HL-60/S4 treated with retinoic acid at 250 ng/mL for 4 days and 3 days (cell line): Measurements from ENCODE around the gene IKBKG.
"Not testable (repeated sequence)": the region's sequence is repeated elsewhere in the genome, so short reads cannot be mapped to it uniquely, and the experiment has no call there.

Experiments used
- in situ Hi-C: fragments of 300-500 bp; cut with MboI; formaldehyde crosslinking; loops from 2 replicates; pipeline ENCODE4 v1.7.0; 2022; ENCODE audit warnings: low sequenced_read_pairs

The IKBKG gene

DNA sequence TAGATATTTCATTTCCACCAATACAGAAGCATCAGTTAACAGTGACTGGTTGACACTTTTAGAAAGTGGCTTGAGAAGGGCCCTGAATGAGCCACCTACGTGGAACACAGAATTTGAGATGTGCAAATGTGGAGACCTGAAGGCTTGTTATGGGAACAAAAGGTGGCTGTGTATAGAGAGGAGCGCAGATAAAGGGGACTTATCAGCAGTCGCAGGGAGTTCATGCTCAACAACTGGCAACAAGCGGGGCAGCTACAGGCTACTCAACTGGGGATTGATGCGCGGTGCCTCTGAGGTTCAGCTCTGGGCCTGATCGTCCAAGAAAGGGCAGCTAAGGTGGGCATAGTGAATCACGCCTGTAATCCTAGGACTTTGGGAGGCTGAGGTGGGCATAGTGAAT, 28.0 kb upstream of the IKBKG start:
- in situ Hi-C loops = loop anchor here (25.0 kb wide), 1 partner anchor 107 kb away; the partner anchor contains the start of genes DNASE1L1 and TAFAZZIN

DNA sequence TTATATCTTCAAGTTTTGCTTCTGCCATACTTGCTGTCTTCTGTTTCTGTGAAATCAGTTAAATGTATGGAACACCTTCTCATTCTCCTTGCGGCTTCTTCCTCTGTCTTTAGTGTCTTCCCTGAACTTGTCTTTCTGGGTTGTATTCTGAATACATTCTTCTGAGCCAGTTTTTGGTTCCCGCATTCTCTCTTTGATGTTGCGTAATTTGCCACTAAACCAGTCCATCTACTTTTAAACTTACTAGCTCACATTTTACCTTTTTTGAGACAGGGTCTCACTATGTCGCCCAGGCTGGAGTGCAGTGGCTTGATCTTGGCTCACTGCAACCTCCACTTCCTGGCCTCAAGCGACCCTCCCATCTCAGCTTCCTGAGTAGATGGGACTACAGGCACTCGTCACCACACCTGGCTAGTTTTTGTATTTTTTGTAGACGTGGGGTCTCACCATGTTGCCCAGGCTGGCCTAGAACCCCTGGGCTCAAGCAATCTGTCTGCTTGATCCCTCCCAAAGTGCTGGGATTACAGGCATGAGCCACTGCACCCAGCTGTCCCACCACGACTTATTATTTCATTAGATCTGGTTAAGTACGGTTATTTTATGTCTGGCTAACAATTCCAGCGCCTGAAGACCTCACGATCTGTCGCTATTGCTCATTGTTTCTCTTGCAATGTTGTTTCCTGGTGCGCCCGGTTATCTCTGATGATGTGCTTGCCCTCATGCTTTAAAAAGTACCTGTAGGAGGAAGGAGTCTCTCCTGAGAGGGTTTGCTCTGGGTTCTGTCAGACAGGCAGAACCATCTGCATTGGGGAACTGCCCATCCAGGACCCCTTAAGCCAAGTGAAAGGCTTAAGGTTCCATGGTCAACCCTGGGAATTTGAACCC, 21.6 kb upstream of the IKBKG start:
- in situ Hi-C loops = no loop called here

DNA sequence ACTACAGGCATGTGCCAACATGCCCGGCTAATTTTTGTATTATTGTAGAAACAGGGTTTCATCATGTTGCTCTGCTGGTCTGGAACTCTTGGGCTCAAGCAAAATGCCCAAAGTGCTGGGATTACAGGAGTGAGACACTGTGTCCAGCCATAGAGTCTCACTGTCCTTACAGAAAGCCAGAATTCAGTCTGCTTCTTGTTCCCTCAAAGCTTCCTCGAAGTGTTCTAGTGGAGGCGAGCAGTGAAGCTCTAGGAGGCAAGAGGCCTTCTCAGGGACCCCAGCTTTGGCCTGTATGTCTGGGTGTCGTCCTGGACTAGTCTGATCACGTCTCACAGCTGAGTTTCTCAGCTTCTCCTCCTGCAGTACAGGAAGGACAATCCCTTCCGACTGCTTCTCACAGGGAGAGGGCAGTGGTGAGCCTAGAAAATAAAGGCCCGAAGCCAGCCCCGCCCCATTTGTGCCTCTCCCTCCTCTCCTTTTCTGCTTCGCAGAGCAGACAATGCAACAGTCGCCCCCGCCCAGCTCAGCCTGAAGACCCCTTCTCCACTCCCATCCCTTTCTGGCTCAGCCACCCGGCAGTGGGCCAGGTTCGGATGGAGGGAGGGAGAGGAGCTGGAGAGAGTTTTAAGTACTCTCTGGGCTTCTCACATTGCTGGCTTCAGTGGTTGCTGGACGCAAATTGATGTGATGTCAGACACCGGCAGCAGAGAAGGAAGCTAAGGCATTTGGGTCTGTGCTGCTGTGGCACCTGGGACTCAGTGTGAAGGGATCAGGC, 20.3 kb upstream of the IKBKG start:
- in situ Hi-C loops = no loop called here

DNA sequence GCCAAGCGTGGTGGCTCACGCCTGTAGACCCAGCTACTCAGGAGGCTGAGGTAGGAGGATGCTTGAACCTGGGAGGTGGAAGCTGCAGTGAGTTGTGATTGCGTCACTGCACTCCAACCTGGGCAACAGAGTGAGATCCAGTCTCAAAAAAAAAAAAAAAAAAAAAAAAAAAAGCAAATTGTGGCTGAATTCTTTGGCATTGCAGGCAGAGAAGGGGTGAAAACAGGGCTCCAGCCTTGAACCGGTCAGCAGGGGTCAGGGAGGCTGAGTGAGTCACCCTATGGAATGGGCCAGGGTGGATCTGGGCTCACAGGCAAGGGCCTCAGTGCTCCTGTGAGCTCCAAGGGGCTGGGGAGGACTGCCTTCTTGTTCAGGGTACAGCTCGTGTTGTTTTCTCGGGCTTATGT, 18.2 kb upstream of the IKBKG start:
- in situ Hi-C loops = no loop called here

DNA sequence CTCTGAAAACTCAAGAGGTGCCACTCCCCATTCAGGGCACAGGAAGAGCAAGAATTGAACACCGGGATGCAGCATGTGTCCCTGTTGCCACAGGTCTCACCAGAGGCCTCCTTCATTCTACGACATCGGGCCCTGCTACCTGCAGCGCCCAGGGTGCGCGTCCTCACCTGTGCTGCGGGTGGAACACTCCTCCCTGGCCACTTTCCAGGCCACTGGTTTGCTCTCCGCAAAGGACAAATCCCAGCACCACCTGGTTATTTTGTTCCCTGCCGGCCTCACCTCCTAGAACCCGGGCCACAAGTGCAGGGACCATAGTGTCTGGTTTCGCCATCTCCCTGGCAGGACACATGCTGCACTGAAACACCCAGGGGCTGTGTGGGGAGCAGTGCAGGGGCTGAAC, 17.1 kb upstream of the IKBKG start:
- in situ Hi-C loops = no loop called here

DNA sequence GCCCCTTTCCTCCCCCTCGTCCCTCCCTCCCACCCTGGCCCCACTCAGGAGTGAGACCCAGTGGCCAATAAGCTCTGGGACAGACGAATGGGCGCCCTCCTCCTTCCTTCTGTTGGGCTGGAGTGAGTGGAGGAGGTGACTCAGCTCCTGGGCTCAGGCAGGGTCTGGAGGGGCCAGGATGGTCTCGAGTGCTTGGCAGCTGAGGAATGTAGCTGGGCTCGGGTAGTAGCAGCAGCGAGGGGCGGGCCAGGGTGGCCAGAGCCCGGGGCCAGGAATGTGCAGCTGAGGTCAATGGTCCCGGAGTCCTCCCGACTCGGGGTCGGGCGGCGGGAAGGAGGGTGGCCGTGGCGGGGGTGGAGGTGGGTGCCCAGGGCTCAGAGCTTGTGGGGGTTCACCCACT, 15.8 kb upstream of the IKBKG start:
- in situ Hi-C loops = no loop called here

DNA sequence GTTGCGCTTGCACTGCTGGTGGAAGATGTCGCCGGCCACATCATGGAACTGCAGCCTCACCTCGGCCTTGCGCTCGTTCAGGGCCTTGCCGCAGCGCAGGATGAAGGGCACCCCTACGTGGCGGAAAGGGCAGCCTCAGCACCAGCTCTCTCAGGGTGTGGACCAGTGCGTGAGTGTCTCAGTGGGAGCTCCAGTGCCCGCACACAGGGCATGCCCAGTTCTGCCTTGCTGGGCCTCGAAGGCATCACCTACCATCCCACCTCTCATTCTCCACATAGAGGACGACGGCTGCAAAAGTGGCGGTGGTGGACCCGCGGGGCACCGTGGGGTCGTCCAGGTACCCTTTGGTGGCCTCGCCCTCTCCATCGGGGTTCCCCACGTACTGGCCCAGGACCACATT, 14.7 kb upstream of the IKBKG start:
- in situ Hi-C loops = no loop called here

DNA sequence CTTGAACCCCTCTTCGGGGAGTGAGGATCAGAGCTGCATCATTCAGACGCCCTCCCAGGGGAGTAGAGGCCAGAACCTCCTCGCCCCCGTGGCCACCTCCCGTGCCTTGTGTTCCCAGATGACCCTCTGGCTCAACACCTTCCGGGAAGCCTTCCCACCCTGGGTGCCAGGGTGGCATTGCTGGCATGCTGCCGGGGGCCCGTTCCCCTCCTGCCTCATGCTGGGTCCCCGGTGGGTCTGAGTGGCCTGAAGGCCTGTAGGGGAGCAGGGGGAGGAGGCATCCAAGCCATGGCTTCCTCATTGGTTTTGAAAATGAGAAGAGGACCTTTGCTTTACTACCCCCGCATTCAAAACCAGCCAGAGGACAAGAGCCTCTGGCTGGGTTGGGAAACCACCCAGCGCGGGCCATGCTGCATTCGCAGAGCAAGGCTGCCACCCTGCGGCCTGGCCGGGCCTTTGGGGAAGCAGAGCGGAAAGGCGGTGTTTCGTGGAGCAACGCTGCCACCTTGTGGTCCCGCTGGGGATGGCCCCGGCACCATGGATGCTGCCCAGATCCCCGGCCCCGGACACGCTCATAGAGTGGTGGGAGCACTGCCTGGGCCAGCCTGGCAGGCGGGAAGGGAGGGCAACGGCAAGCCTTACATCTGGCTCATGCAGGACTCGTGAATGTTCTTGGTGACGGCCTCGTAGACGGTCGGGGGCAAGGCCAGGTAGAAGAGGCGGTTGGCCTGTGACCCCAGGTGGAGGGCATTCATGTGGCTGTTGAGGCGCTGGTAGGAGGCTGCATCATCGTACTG, 12.7 kb upstream of the IKBKG start:
- in situ Hi-C loops = no loop called here

DNA sequence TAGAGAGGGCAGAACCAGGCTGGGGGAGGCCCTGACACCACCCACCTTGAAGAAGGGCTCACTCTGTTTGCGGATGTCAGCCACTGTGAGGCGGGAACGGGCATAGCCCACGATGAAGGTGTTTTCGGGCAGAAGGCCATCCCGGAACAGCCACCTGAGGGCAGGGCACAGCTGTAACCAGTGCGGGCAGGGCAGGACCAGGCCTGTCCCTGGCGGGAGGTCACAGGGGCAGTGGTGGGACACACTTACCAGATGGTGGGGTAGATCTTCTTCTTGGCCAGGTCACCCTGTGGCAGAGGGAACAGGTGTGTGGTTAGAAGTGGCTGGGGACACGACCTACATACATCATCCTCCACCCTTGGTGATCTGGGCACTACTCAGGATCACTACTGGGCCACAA, 11.5 kb upstream of the IKBKG start:
- in situ Hi-C loops = no loop called here

DNA sequence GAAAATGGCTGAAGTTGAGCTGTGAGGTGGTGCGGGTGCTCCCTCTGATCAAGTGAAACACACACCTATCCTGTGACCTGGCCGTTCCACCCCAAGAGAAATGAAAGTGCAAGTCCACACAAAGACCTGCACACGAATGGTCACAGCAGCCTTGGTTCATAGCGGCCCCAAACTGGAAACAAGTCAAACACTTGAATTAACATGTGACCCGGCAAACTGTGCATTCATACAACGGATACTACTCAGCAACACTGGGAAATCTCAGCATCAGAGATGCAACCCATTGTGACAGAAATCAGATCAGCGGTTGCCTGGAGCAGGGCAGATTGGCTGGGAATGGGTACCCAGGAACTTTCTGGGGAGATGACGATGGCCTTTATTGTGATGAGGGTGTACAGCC, 8.3 kb upstream of the IKBKG start:
- in situ Hi-C loops = no loop called here

DNA sequence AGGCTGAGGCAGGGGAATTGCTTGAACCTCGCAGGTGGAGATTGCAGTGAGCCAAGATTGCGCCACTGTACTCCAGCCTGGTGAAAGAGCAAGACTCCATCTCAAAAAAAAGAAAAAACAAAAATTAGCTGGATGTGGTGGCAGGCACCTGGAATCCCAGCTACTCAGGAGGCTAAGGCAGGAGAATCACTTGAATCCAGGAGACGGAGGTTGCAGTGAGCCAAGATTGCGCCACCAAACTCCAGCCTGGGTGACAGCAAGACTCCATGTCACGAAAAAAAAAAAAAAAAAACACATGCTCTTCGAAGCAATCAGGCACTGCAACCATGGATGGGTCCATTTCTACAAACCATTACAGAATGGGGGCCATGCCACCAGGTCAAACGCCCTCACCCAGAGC, 7.1 kb upstream of the IKBKG start:
- in situ Hi-C loops = not testable (repeated sequence)

DNA sequence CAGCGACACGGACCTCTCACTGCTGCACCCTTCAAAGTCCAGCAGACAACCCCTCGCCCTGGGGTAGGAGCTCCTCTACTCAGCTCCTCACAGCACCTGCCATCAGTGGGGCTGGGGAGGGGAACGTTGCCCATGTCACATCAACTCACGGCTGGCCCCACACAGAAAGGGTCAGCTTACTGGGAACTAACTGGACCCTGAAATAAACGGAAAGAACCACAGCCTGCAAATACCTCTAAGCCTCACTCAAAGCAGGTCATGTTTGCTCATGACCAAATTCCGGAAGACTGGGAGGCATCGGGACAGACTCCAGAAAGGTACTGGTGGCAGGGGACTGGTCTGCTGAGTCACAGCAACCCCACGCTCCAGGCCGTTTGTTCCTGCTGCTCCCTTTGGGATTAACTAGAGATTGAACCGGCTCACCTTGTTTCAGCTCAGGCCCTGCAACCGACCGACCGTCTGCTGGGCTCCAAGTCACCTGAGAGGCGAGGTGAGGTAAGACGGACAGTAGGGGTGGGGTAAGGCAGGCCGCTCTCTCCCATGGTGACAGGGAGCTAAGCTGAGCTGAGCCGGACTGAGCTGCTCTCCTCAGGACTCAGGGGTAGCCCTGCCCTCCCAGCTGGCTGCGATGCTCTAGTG, 6.4 kb upstream of the IKBKG start:
- in situ Hi-C loops = no loop called here

DNA sequence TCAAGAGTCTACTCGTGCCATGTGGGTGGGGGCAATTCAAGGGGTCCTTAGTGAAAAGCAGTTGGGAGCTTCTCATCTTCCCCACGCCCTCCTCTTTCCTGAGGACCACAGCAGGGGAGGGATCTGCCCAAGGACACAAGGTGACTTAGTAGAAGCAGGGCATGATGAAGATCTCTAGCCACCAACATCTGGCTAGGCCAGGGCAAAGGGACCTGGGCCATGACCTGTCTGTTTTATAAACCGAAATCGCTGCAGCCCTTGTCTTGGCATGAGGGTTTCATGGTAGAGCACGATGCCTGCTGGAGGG, 5.9 kb upstream of the IKBKG start:
- in situ Hi-C loops = no loop called here

DNA sequence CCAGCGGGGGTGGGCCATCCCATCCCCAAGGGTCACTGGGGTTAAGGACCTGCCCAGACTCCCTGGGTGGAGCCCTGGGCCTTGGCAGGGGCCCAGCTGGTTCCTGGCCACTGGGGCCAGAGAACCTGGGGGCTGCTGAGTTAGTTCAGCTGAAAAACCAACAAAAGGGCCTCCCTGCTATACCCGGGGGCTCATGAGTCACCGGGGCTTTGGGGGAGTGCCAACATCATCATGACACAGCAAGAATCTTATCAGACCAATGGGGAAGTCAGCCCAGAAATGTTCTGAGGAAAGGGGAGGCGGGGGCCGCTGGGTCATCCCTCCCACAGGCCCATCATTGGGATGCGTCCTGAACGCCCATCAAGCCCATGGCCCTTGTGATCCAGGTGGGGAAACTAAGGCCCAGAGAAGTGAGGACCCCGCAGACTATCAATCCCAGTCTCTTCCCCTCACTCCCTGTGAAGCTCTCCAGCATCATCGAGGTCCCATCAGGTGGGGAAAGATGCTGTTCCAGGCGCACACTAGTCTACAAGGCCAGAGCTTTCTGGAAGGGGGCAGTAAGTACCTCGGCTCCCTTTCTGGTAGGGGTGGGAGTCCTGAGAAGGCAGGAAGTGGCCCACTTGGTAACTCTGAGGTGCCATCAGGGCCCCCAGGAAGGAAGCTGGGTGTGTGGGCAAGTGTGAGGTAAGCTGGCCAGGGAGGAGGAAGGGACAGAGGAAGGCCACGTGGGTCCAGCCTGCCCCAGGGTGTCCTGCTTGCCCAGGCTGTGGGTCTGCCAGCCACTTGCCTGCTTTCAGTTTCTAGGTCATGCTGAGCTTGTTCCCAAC, 5.3 kb upstream of the IKBKG start:
- in situ Hi-C loops = no loop called here

DNA sequence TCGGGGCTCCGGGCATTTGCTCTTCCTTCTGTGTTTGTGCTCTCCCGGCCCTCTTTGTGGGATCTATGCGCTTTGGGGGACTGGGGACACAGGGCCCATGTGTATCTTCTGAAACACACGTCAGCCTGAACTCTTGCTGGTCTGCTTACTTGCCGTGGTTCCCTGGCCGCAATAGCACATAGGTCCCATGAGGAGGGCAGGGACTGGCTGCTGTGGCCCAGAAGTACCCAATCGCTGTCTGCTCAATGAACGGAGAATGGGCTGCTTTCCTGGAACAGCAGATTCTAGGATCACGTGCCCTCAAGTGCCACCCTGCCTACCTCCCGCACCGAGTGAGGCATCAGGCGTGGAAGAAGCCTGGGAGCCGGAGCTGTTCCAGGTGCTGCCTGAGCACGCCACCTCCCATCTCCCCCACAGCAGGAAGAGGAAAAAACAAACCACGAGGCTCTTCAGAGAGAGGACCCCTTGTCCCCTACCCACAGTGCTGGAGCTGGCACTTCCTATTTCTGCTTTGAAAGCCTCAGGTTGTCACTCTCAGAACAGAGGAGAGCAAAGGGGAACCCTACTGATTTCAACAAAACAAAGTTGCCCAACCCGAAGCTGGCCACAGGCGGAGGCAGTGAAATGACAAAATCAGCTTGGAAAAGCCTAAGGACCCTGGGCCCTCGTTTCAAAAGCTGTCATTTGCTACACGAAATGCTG, 4.5 kb upstream of the IKBKG start:
- in situ Hi-C loops = no loop called here

DNA sequence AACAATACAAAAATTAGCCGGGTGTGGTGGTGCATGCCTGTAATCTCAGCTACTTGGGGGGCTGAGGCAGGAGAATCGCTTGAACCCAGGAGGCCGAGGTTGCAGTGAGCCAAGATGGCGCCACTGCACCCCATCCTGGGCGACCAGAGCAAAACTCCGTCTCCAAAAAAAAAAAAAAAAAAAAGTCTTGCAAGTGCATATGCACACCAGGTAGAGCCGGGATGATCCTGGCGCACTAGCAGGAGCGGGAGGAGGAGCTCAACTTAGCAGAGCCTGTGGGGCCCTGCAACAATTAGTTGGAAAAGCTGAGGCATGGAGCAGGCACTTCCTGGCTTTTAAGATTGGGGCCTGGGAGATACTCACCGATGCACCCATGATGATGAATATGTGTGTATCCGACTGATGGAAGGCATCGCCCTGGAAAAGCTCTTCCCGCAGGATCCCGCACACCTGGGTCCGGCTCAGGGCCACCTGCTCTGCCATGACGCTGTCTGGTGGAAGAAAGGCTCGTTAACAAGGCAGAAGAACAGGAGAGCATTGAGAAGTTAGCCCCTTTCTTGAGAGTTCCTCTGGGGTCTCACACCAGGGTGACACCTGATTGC, 1.6 kb upstream of the IKBKG start:
- in situ Hi-C loops = no loop called here

DNA sequence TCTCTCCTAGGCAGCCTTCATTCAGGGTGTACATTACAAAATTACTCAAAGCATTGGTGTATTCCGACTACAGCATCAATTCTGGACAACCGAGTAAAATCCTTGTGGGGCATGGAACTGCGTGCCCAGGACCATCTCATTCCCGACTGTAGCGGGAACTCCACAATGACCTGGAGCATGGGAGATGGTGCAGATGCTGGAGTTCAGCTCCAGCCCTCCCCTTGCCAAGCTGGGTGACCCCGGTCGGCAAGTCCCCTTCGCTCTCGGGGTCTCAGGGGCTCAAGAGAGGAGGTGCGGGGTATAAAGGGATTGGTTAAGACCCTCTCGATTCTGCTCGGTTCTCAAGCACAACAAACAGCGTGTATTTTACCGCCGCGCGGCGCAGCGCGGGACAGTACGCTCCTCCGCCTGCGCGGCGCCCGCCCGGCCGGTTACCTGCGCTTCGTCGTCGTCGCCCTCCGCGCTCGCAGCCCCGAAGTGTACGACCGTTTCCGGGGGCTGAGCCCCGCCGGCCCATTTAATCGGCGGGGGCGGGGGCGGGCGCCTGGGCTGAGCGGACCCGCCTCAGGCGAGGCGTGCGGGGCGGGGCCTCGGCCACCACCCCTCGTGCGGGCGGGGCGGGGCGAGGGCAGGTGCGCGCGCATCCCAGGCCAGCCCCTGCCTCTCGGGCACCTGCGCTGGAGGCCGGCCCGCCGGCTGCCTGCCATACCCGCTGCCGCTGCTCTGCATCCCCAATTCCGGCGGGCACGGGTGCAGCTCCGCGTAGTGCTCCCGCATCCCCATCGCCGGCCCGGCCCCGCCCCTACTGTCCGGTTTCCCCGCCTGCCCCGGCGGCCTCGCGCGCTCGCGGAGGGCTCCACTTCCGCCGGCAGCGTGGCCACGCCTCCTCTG, 821 bp upstream of the IKBKG start, which contains the start of gene G6PD:
TSS of gene G6PD (minus strand) at position 493 of the 891 bp plus-strand sequence. CDS start 691 bp downstream, outside the sequence.
- in situ Hi-C loops = no loop called here

DNA sequence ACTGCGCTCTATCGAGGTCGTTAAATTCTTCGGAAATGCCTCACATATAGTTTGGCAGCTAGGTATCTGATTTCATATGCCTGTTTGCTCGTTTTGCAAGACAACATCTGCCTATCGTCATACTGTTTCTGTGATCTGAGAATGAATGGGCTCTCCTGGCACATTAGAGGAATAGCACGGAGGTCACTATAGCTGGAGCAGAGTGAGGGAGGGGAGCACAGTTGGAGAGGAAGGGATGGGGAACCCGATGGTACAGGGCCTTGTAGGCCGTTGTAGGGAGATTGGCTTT, 552 bp downstream of the IKBKG start:
- in situ Hi-C loops = no loop called here
